Daoy (cell line): ENCODE measurements around the gene RIIAD1. TPM values are rescaled to one million over a fixed set of nuclear protein-coding genes. Genes with fewer than 3 reads are reported as not detected.
"Not testable (repeated sequence)": the region's sequence is repeated elsewhere in the genome, so short reads cannot be mapped to it uniquely, and the experiment has no call there.

Experiments
- DNase-seq: peaks from one replicate; pipeline ENCODE4 v3.0.0-alpha.2; 2015; ENCODE audit warnings: low read depth
- total RNA-seq: library from RNA; depleted of rRNA; stranded (reverse); fragments of >200 nt; shearing (Covaris generic); gene quantifications from 2 replicates; pipeline ENCODE4 v1.2.3, GENCODE V29; 2014

The RIIAD1 gene
- total RNA-seq, 1 experiment from 2014 or later, result not detected

DNA sequence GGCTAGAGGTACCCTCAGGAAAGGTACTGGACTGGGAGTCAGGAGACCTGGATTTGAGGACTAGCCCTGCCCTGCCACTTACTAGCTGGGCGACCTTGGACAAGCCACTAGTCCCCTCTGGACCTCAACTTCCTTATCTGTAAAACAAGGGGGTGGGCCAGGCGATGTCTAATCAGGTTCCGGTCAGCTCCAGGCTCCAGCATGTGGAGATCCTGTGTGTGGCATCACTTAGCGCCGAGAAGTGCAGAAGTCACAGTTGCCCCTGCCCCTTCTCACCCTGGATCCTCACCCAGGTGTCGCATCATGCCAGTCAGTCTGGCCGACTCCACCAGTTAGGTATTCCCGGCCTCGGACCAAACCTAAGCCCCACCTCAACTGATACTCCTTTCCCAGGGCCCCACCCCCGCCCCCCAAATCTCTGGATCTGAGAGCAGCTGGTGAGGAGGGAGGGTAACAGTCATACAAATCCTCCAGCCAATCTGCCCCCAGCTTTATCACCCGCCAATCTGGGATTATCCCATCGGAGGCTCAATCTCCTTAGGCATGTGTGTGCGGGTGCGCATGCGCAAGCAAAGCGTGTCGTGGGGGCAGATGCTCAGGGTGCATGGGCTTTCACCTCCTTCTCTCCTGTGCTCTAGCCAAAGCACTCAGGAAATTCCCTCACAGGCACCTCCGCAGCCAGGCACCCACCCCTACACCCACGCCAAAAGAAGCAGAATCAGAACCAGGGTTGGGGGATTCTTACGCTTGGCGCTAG lies 10.1 kb upstream of the RIIAD1 start:
- DNase-seq, result no peak

DNA sequence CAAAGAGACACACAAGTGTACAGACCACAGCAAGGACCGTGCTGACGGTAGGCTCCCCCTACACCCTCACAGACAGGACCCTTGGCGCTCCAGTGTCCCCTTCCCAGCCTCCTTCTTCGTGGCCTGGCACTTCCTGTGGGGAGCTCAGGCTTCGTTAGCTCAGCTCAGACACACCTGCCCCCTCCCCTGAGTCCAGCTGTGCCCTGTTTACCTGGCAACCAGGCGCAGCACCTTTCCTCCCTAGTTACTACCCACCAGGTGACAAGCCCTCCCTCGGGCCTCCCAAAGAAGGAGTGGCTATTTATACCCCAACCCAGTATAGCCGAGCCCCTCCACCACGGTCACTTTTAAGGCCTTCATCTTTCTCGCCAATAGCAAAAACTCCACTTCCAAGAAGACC lies 9.4 kb upstream of the RIIAD1 start:
- DNase-seq, result no peak

DNA sequence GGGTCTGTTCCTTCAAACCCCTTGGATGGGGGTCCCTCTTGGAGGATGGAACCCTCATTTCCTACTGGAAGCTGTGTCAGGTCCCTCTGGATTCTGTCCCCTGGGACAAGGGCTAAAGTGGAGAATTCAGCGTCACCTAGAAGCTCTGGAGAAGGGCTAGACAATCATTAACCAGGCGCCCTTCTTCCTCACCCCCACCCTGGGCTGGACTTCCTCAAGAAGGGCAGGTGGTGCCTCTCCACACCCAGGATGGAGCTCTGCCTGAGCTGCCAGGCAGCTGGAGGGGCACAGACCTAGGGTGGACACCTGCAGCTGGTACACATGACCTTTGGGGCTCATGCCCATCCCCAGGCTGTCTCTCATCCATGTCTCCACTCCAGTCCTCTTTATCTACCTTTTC lies 8.3 kb upstream of the RIIAD1 start:
- no peak for DNase-seq

DNA sequence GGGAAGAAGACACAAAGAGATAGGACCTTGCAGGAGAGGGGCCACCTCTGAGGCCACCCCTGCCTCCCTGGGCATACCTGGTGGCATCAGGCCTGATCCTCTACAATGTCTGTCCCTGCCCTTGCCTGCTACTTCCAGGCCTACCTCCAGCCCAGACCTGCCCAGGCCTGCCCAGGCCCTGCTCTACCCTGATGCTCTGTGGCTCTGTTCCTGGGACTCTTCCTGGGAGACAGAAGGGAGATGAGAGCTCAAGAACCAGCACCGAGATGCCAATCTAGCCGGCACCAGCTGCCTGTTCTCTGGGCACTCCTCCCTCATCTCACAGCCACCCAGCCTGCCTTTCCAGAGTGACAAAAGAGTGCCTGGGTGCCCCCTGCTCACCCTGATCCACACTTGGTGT lies 7.4 kb upstream of the RIIAD1 start:
- DNase-seq, result no peak

DNA sequence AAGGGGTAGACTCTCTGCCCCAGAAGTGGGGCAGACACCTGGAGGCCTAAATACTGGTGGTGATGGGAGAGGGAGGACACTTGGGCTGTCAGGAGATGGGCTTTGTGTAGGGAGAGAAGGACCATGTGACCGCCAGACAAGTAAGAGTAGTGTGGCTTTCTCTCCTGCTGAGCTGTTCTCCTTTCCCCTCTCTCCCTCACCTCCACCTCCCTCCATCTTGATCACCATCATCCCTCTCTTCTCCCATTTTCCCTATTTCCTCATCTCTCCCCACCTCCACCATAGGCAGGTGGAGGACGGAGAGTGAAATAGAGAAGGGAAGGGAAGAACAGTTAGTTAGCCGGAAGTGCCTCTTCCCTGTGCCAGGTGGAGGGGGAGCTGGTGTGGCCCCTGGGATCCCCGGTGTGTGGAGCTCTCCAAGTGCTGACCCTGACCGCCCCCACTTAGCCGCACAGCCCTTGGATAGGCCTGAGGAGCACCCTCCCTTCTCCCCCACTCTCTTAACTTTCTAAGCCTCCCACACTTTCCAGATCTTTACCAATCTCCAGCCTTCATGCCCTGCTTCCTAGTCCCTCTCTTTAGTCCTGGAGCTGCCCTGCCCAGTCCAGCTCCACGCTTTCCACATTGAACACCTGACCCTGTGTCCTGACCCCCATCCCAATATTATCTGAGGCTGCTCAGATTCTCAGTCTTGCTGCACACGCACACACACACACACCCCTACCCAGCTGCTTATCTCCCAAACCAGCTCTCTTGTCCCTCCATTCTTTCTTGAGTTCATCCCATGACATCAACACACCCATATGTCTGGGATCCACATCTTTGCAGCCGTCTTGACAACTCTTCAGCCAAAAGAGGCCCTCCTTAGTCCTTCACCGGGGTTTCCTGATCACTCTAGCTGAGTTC lies 6.2 kb upstream of the RIIAD1 start:
- no peak for DNase-seq

DNA sequence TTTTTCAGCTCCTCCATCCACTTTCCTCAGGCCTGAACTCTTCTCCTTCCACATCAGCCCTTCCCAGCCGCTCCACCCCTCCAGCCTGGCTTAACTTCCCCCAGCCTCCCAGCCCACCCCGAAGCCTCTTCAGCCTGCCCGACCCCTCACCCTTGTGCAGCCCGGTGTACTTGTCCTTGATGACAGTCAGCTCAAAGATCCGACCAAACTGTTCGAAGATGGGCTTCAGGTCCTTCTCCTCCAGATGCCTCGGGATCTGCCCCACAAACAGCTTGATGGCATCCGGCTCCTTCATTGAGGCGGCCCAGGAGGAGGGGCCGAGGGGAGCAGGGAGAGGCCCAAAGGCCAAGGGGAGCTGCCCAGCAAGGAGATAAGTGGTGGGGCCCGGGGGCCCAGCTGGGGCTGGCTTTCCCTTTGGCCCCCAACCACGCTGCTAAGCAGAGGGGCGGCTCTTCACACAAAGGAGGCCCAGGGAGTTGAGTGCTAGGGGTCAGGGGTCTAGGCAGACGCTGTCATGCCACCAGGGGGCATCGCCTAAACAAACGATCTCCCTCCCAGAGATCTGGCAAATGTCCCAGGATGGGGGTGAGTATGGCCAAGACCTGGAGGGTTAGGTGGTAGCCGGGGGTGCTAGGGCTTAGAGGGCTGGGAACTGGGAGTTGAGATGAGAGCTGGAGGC lies 5.5 kb upstream of the RIIAD1 start:
- no peak for DNase-seq

DNA sequence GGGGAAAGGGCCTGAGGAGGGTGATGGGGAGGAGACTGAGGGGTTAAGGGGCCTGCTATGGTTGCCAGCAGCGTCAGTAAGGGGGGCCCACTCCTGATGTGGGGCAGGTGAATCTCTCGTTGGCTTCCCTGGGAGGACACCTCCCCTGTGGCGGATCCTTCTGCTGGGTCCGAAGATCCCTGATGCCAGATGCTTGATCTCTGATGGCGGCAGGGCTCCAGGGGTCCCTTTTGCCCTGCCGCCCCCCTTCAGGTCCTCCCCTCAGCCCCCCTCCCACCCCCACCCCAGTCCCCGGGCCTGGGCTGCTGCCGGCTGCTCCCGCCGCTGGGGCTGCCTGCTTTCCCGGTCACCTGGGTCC lies 4.9 kb upstream of the RIIAD1 start:
- no peak for DNase-seq

DNA sequence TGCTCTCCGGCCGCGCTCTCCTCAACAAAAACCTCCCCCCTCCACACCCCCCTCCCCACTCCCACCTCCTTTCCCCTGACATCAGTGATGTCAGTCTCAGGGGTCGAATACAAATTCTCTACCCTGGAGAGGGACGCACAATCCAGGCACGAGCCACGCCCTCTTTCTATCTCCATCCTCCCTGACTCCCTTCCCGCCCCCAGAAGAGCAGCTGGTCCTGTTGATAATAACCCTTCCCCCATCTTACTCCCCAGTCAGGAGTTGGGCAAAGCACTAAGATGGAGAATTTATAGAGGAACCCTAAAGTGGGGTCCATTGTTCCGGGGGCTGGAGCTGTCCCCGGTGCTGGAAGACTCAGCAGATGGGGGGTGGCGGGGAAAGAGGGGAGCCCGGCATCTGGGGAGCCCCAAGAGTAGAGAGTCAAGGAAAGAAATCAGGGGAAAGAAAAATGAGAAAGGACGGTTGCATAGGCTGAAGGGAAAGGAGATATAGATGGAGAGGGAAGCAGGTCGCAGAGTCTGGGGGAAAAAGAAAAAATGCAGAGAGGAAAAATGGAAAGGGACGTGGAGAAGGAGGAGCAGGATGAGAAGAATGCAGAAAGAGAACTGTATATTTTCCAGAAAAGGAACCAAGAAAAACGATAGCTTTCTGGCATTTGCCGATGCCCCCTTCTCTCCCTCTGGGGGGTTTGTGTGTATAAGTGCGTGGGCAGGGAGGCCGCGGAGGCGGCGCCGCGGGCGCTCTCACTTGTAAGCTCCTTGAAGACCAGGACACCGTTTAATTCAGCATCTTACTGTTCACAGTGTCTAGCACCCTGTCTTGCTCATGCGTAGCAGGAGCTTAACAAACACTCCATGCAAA lies 4.3 kb upstream of the RIIAD1 start, which contains the start of gene CELF3:
Gene CELF3, minus strand, starts transcription at position 33 of the 861 bp plus-strand sequence. CDS start 783 bp downstream, outside the sequence.
- DNase-seq, result peak; percentile 41

DNA sequence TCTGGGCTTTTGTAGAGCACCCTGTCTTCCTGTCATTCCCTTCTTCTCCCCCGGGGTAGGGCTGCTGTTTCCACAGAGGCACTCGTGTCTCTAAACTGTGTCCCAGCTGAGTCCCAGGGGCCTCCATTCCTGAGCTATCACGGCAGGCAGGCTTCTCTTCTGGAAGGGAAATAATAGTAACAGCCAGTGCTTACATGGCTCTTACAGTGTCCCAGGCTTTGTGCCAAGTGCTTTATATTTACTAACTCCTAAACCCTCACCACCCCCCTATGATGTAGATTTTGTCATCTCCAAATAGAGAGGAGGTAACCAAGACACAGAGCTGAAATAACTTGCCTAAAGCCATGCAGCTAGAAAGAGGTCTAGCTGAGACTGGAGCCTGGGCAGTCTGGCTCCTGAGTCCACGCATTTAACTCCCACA lies 3.3 kb upstream of the RIIAD1 start:
- no peak for DNase-seq

DNA sequence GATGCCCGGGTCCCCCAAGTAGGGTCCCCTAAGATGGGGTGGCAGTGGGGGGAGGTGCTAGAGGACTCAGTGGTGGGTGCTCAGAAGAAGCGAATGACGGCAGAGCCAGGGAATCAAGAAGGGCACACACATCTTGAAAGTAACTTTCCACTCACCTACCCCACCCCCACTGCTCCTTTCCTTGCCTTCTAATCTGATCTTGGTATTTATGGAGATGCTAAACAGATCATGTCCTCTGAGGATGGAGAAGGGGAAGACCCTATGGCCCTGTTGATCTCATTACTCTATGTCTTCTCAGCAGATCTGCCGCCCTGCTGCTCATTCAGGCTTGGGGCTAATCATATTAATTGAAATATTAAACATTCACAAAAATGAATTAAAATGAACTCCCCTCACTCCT lies 2.7 kb upstream of the RIIAD1 start:
- DNase-seq, result no peak

DNA sequence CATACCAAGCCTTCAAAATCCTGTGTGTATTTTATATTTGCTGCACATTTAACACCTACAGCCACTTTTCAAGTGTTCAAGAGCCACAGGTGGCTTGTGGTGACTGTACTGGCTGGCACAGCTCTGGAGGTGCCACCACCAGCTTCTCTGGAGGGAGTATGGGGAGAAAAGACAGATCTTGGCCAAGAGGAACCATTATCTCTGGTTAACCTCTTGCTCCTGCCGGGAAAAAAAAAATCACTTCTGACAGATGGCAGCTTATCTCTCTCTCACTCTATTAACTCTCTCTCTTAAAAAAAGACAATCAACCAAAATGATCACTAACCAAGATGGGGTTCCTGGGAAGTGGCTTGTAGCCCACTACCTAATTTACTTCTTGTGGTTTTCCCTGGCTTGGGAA lies 1.2 kb upstream of the RIIAD1 start:
- no peak for DNase-seq

DNA sequence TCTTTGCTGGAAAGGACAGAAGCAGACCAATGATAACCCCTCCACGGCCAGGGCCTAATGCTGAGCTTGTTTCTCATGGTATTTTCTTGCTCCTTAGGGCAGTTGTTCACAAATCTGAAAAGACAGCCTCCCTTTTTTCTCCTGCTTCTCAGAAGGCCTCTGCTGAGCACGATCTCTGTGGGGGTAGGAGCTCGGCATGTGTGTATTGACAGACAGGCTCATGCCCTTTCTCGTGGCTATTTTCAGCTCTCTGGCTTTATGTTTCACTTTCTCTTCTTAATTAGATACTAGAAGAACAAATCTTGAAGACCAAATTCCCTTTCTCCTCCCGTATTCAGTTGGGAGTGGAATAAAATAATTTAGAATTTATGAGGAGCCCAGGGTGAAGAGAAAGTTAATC lies 768 bp upstream of the RIIAD1 start:
- DNase-seq, result no peak

DNA sequence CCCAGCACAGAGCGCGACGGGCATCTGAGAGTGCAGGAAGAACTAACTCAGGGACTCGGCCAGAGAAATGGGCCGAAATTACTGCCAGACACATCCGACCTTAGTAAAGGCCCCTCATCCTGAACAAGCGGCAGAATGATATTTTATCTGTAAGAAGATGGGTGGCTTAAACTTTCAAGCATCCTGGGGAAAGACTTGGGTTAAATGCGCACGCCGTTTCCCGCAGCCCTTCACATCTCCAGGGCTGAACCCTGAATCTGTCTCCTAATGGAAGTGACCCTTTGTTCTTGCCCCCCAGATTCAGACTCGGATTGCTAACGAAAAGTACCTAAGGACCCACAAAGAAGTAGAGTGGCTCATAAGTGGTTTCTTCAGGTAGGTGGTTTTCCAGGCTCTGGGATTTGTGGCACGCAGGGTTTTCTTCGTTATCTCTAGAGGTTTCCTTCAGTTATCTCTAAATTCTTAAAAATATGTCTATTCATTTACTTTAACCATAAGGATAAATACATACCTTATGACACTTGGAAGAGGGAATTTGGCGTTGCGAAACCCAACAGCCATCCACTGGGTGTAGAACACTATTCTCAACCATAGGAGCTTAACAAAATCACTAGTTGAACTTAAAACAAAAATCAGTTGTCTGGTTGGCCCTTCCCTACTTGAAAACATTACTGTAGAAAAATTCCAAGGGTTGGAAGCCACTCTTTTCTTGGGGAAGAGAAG lies 627 bp downstream of the RIIAD1 start:
- no peak for DNase-seq

DNA sequence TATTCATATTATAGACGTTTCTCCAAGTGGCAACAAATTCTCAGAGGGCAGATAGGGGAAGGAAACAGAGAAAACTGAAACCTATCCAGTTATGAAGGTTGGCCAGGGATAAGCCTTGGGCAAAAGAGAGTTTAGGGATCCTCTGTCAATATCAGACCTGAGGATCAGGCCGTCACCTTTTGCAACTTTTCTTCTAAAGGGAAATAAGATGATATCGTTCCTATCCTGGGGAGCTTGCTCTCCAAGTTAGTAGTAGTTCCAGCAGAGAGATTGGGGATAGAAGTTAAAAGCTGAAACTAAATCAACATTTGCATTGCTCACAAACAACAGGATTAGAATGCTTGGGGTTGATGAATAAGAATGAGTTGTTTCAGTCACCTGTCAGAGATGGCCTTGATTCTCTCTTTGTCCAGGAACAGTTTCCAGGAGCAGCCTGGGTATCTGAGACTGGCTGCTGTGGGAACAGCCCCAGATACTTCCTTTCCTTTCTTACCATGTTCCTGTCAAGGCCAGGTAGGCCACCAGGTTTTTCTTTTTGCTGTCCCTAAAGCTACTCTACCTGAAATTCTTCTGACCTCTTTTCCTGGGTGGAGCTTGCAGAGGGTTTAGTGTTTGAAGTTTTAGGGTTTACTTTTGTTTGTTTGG lies 2.5 kb downstream of the RIIAD1 start:
- no peak for DNase-seq

DNA sequence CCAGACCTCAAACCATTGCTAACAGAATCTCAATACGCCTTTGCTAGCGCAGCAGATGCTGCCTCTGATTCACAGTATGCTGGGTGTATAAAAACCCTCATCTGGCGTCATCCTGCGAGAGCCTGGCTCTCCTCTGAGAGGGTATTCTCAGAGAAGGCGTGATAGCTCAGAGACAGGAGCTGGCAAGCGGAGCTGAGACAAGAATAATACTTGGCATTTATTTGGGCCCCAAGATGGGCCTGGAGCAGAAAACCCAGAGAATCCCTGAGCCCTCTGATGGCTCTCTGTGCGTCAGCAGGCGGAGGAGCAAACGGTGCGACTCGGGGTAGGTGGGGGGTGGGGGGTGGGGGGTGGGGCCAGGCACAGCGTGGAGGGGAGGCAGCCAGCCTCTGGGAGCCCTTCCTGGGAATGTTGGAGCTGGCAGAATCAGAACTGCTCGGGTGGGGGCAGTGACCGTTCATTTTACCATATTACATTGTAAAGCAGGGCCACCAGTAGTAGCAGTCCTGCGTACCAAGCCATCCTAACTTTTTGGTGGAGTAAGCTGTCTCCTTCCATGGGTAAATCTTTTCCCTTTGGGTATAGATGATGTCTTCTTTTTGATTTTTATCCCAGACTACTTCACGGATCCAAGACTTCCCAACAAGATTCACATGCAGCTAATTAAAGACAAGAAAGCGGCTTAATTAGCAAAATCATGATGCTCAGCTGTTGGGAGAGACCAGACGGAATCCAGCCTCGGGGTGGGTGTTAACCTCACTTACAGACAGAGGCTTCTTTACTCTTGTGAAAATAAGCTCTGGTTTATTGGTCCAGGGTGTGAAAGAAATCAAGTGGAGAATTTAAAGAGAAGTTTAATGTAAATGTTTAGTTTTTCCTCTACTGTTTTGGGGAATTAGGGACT lies 7.1 kb downstream of the RIIAD1 start:
- no peak for DNase-seq

DNA sequence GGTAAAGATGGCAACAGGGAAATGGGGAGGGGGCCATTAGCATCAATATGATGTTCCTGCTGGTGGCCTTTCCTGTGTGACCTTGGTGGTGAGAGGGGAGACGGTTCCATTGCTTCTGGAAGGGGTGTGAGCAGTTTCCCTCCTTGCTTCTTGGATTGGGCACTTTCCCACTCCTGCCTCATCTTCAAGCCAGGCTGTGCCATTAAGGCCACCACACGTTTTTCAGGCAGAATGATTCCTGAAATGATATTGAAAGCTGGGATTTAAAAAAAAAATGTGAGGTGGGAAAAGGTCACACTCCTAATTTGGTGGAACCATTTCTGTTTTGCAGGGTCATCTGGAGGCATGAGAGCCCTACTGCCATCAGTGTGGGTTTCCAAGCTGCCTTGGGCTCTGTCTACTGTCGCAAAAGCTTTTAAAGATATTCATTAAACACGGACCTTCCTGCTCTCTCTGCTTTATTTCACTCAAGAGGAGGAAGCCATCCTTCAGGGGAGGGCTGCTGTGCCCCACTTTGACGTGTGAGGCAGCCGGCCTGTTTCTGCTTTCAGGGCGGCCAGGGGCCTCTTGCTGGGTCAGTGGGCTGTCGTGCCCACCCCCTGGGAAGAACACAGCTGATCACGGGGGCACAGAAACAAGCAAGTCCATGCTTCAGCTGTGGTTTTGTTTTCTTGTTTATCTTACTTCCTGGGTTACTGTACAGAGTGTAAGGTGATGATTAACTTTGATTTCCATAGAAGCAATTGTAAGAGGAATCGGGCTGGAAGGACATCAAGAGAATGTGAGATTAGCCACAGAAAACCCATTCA lies 8.0 kb downstream of the RIIAD1 start:
- DNase-seq, result no peak

DNA sequence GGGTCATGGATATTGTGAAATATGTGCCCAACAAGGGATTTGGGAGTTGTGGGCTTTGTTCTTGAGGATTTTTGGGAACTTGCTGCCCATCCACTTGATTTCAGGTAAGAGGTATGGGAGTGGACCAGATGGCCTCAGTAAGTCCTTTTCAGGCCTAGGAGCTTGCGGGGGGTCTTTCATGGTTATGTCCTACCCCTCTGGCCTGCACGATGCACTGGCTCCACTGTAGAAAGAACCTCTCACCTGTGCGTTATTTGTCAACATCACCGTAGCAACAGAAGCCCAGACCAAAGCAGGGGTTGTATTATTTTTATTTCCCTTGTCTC lies 8.6 kb downstream of the RIIAD1 start:
- no peak for DNase-seq

DNA sequence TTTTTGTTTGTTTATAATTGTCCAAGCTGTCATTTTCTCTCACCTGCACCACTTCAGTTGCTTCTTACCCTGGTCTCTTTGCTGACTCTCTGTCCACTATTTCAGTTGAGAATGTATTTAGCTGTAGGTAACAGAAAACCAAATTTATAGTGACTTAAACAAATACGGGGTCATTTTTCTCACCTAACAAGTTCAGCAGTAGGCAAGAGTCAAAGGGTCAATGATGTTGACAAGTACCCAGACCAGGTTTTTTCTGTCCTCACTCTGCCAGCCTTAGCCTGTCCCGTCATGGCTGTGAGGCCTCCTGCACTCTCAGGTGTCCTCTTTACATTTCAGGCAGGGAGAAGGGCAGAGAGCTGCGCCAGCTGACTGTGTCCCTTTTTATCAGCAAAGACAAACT lies 11.8 kb downstream of the RIIAD1 start:
- DNase-seq, result no peak

DNA sequence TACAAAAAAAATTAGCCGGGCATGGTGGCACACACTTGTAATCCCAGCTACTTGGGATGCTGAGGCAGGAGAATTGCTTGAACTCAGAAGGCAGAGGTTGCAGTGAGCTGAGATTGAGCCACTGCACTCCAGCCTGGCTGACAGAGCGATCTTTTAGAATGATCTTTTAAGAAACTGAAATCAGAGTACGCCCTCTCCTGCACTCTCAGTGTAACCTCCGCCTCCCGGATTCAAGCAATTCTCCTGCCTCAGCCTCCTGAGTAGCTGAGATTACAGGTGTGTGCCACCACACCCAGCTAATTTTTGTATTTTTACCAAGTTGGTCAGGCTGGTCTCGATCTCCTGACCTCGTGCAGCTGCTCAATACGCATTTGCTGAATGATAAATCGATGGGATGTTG lies 12.7 kb downstream of the RIIAD1 start:
- not testable (repeated sequence) for DNase-seq
